ENCODE results near the gene GTF2H1.

GTF2H1 gene

DNA sequence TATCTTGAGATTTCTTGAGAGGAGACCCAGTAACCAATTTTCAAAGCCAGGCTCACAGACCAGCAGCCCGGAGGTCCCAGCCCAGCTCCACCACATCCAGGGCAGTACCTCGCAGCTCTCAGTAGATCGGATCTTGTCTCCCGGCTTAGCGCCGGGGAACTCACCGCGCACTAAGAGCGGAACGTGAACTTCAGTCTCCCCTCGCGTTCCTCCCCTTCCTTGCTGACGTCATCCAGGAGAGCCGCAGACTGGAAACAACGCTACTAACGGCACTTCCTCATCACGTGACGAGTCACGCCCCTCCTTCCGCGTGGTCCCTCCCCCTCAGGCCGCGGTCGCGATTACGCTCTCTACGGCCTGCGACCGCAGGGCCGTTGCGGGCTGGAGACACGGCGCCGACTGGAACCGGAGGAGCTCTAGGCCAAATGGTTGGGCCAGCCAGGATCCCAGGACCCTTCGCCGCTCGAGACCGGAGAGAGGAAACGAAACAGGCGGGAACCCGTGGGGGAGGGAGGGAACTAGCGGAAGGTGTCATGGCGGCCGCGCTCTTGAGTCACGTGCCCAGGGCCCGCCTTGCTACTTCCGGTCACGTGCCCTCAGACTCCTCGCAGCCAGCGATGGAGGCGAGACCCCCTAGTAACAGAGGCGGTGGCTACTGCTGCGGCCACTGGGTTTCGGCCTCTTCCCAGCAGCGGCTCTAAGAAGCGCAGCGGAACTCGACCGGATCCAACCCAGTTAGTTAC, at the start of gene GTF2H1, which contains the start of gene HPS5:
GTF2H1 (plus strand) TSS at position 599 of the 743 bp plus-strand sequence. CDS start 10,508 bp downstream, outside the sequence.
HPS5 (minus strand) TSS at position 172 of the 743 bp plus-strand sequence. CDS start 4,282 bp downstream, outside the sequence.
- in situ Hi-C loops (cut with HindIII; ENCODE audit: low pct_ligation_motif_present, low sequenced_read_pairs), result no loop called here
- peak within 1 kb of the TSS; percentile 84 for H3K4me3 ChIP-seq (ENCODE audit: low read depth, low read length)
- TF ChIP-seq, protein P1, sequence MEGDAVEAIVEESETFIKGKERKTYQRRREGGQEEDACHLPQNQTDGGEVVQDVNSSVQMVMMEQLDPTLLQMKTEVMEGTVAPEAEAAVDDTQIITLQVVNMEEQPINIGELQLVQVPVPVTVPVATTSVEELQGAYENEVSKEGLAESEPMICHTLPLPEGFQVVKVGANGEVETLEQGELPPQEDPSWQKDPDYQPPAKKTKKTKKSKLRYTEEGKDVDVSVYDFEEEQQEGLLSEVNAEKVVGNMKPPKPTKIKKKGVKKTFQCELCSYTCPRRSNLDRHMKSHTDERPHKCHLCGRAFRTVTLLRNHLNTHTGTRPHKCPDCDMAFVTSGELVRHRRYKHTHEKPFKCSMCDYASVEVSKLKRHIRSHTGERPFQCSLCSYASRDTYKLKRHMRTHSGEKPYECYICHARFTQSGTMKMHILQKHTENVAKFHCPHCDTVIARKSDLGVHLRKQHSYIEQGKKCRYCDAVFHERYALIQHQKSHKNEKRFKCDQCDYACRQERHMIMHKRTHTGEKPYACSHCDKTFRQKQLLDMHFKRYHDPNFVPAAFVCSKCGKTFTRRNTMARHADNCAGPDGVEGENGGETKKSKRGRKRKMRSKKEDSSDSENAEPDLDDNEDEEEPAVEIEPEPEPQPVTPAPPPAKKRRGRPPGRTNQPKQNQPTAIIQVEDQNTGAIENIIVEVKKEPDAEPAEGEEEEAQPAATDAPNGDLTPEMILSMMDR (IDR thresholded peaks at IDR 0.05; ENCODE audit: low read depth, low read length, missing control alignments), result peak; percentile 6
- H3K27me3 ChIP-seq (replicated peaks), result no peaks in the 10 kb centered on the region
- peak within 1 kb of the TSS; percentile 95 for H3K27ac ChIP-seq
- peaks cover 2% of the 10 kb centered on the region for H3K36me3 ChIP-seq (replicated peaks)
- DNase-seq, result peak; percentile 97

DNA sequence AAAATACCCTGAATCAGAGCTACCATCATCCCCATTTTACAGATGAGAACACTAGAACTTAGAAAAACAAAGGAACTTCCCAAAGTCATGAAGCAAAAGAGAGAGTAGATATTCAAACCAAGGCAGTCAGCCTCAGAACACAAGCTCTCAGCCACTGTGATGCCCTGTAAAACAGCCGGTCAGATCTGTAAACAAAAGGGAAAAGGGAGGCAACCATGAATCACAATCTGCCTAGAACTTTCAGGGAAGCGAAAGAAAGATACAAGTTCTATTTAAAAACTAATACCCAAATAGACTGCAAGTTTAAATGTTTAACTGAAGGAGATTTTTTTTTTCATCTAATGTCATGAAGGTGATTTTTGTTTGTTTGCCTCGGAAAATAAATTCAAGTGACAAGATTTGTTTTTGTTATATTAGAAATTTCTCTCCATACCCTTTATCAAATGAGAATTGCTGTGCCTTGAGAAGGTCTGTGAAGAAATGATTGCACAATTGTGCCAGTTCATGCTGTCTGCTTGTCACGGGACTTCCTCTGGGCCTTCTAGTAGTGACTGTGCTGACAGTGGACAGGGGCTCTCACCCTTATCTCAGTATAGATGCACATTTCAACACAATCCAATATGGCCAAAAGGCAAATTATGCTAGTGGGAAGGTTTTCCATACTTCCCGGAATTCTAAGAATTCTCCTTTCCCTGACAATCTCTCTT, 44.6 kb upstream of the GTF2H1 start:
- in situ Hi-C loops (cut with HindIII; ENCODE audit: low pct_ligation_motif_present, low sequenced_read_pairs), result no loop called here
- Histone ChIP-seq H3K4me3 (ENCODE audit: low read depth, low read length) (no peak overlapping the region), H3K27me3 (replicated peaks) (no peaks in the 10 kb centered on the region), H3K27ac (no peak overlapping the region), H3K36me3 (replicated peaks) (peaks cover 24% of the 10 kb centered on the region)
- TF ChIP-seq, protein P1 (IDR thresholded peaks at IDR 0.05; ENCODE audit: low read depth, low read length, missing control alignments), result no peak
- no peak for DNase-seq

DNA sequence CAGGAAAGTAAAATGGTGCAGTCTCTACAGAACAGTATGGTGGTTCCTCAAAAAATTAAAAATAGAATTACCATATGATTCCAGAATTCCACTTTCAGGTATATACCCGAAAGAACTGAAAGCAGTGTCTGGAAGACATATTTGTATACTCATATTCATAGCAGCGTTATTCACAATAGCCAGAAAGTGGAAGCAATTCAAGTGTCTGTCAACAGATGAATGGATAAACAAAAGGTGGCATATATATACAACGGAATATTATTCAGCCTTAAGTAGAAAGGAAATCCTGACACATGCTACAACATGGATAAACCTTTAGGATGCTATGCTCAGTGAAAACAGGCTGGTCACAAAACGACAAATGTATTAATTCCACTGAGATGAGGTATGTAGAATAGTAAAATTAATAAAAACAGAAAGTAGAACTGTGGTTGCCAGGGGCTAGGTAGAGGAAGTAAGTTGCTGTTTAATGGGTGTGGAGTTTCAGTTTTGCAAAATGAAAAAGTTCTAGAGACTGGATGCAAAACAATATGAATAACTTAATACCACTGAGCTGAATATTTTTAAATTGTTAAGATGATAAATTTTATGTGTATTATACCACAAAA, 41.8 kb upstream of the GTF2H1 start:
- Histone ChIP-seq H3K27ac (no peak overlapping the region), H3K27me3 (replicated peaks) (no peaks in the 10 kb centered on the region), H3K4me3 (ENCODE audit: low read depth, low read length) (no peak overlapping the region), H3K36me3 (replicated peaks) (peaks cover 36% of the 10 kb centered on the region)
- no peak for DNase-seq
- in situ Hi-C loops (cut with HindIII; ENCODE audit: low pct_ligation_motif_present, low sequenced_read_pairs), result no loop called here
- TF ChIP-seq, protein P1 (IDR thresholded peaks at IDR 0.05; ENCODE audit: low read depth, low read length, missing control alignments), result no peak

DNA sequence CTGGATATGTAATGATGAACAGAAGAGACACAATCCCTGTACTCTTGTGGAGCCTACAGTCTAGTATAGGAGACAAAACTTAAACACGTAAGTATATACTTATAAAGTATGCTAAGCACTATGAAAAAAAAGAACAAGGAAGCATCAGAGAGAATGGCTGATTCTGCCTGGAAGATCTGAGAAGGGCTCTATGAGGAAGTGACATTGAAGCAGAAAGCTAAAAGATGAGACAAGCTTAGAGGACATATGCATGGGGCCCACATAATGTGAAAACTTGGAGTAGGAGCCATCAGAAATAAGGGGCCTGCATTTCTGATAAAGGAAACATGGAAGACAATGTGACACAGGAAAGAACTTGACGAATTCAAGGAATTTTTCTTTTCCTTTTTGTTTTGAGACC, 39.7 kb upstream of the GTF2H1 start:
- Histone ChIP-seq H3K4me3 (ENCODE audit: low read depth, low read length) (no peak overlapping the region), H3K27ac (no peak overlapping the region), H3K27me3 (replicated peaks) (no peaks in the 10 kb centered on the region), H3K36me3 (replicated peaks) (peaks cover 42% of the 10 kb centered on the region)
- in situ Hi-C loops (cut with HindIII; ENCODE audit: low pct_ligation_motif_present, low sequenced_read_pairs), result no loop called here
- DNase-seq, result no peak
- TF ChIP-seq, protein P1 (IDR thresholded peaks at IDR 0.05; ENCODE audit: low read depth, low read length, missing control alignments), result no peak

DNA sequence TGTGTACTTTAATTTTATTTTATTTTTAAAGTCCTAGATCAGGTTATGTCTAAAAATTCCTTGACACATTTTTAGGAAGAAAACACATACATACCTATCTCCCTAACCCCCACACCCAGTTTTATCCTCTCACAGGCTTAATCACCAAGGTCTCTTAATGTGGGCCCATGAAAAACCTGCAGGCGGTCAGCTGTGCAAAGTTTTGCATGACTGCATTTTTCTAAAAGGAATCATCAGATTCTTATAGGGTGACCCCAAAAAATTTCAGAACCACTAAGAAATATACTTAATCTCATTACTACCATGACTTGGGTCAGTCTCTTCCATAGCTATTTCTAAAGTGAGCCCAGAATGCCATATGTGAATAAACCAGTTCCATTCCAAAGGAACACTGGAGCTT, 36.5 kb upstream of the GTF2H1 start:
- Histone ChIP-seq H3K36me3 (replicated peaks) (peaks cover 37% of the 10 kb centered on the region), H3K27ac (no peak overlapping the region), H3K4me3 (ENCODE audit: low read depth, low read length) (no peak overlapping the region), H3K27me3 (replicated peaks) (no peaks in the 10 kb centered on the region)
- in situ Hi-C loops (cut with HindIII; ENCODE audit: low pct_ligation_motif_present, low sequenced_read_pairs), result no loop called here
- DNase-seq, result no peak
- TF ChIP-seq, protein P1 (IDR thresholded peaks at IDR 0.05; ENCODE audit: low read depth, low read length, missing control alignments), result no peak

All from brain microvascular endothelial cell (primary cell).